GM21619 (cell line): ENCODE results near the gene SLC2A3.
A peak's percentile ranks its signal among the peaks of the same experiment; 100 is the strongest.
"Not testable (repeated sequence)": the region's sequence is repeated elsewhere in the genome, so short reads cannot be mapped to it uniquely, and the experiment has no call there.

Source experiments
- ATAC-seq: cut with Tn5 transposase; IDR thresholded peaks from one replicate; pipeline ENCODE4 v1.9.1; 2021; ENCODE audit not compliant: unreplicated experiment

SLC2A3 gene

GRCh38 chr12:7951671-7952070, 15.7 kb upstream of the SLC2A3 start:
- no peak for ATAC-seq

GRCh38 chr12:7950230-7950943, 14.4 kb upstream of the SLC2A3 start:
- not testable (repeated sequence) for ATAC-seq

GRCh38 chr12:7948589-7949260, 12.7 kb upstream of the SLC2A3 start:
- no peak for ATAC-seq

GRCh38 chr12:7947011-7947410, 11.0 kb upstream of the SLC2A3 start:
- no peak for ATAC-seq

GRCh38 chr12:7944760-7945159, 8.8 kb upstream of the SLC2A3 start:
- not testable (repeated sequence) for ATAC-seq

- no peak for ATAC-seq
These were observed 4.9 kb upstream of the SLC2A3 start for GRCh38 chr12:7940906-7941305.

GRCh38 chr12:7937833-7938506, 2.0 kb upstream of the SLC2A3 start:
- no peak for ATAC-seq

- no peak for ATAC-seq
These were observed 996 bp downstream of the SLC2A3 start for GRCh38 chr12:7934889-7935492.

- ATAC-seq: no peak
These were observed 1.7 kb downstream of the SLC2A3 start for GRCh38 chr12:7934091-7934888.

- peak; percentile 84 for ATAC-seq
These were observed 2.7 kb downstream of the SLC2A3 start for GRCh38 chr12:7933255-7933726.

GRCh38 chr12:7932599-7933240, 3.3 kb downstream of the SLC2A3 start:
- not testable (repeated sequence) for ATAC-seq

- ATAC-seq: no peak
These were observed 6.7 kb downstream of the SLC2A3 start for GRCh38 chr12:7929083-7929792.

- ATAC-seq: no peak
These were observed 8.5 kb downstream of the SLC2A3 start for GRCh38 chr12:7927470-7927869.

- not testable (repeated sequence) for ATAC-seq
These were observed 9.8 kb downstream of the SLC2A3 start for GRCh38 chr12:7926068-7926666.

GRCh38 chr12:7923241-7924236, 12.4 kb downstream of the SLC2A3 start:
- ATAC-seq: no peak

GRCh38 chr12:7921181-7921580, 14.8 kb downstream of the SLC2A3 start:
- ATAC-seq: not testable (repeated sequence)

GRCh38 chr12:7918268-7918590, 17.8 kb downstream of the SLC2A3 start:
- not testable (repeated sequence) for ATAC-seq
